Activated CD8-positive, alpha-beta memory T cell treated with anti-CD3 and anti-CD28 coated beads, Interleukin-2, amount 50 U/mL, for 1 hour (primary cell): ENCODE measurements around the gene POLR1F.
"Not testable (repeated sequence)": the region's sequence is repeated elsewhere in the genome, so short reads cannot be mapped to it uniquely, and the experiment has no call there.

ENCODE experiments used
- DNase-seq: peaks from one replicate; pipeline ENCODE4 v3.0.0-alpha.2; 2020; ENCODE audit errors: extremely low read depth

Gene POLR1F, protein sequence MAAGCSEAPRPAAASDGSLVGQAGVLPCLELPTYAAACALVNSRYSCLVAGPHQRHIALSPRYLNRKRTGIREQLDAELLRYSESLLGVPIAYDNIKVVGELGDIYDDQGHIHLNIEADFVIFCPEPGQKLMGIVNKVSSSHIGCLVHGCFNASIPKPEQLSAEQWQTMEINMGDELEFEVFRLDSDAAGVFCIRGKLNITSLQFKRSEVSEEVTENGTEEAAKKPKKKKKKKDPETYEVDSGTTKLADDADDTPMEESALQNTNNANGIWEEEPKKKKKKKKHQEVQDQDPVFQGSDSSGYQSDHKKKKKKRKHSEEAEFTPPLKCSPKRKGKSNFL

DNA sequence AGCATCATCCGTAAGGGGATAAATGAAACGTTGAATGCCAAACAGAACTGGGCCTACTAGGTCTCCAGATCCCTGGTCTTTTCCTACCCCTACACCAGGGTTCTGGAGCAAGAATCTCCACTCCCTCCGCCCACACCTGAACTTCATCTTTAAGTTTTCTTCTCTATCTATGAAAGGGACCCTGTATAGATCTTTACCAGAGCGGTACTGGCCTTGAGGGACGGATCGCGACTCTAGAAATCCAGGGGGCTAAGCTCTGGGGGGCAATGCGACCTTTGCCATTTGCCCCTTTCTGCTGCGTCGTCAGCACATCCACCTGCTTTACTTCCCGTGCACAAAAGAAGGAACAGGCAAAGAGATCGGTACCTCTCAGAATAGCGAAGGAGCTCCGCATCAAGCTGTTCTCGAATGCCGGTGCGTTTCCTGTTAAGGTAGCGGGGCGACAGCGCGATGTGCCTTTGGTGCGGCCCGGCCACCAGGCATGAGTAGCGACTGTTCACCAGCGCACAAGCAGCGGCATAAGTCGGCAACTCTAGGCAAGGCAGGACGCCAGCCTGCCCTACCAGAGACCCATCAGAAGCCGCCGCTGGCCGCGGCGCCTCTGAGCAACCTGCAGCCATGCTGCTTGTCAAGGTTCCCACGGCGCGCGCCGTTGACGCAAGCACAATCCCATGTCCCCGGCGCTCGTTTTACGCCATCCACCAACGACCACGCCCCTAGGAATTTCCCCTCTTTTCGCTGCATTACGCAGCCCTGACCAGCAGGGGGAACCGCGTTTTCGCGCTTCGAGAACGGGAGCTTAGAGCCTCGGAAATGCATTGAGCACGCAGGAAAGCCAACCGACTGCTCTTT lies at the start of gene POLR1F:
POLR1F (minus strand) TSS at position 641 of the 852 bp plus-strand sequence; CDS start at position 620, 21 bp downstream.
- peak; percentile 75 for DNase-seq

DNA sequence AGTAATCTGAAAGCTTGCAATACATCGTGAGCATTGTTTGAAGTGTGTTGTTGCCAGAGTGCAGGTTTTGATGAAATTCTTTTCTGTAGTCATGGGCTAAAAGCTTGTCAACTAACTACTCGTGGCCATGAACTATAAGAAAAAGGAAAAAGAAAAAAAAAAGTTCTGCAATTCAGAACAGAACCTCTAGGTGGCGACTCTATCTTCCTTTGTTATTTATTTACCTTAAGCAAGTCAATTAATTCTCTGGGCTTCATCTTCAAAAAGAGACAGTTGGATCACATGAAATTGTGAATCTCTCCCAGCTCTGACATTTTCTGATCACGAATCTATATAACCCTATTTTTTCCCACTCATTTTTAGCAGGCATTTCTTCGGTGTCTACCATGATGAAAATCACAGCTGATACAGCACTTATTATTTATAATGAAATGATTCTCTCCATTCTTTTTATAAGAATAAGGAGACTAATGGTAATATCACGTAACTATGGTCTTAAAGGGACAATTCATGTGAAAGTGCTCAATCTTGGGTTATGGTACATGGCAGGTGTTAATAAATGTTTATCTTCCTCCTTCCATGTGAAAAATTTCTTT lies 45.8 kb upstream of the POLR1F start:
- no peak for DNase-seq

DNA sequence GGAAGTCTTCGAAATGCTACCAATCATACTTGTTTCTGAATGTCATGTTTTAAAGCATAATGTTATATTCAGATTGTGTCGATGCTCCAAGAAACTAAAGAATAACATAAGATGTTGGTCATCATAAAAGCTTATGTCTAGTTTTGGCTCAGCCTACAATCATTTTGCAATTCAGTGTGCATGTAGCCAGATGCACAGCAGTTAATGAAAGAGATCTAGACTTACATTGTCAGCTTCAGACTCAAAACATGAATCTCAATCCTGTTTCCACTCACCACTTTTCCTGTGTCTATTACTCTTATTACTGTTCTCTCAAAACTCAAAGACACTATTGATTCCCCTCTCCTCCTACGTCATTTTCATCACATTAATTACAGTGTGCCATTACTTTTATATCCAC lies 43.2 kb upstream of the POLR1F start:
- DNase-seq, result no peak

- no peak for DNase-seq
Observed at GRCh38 chr7:19749658-19750057, 40.8 kb upstream of the POLR1F start.

GRCh38 chr7:19747740-19748339 lies 39.0 kb upstream of the POLR1F start:
- DNase-seq, result no peak

DNA sequence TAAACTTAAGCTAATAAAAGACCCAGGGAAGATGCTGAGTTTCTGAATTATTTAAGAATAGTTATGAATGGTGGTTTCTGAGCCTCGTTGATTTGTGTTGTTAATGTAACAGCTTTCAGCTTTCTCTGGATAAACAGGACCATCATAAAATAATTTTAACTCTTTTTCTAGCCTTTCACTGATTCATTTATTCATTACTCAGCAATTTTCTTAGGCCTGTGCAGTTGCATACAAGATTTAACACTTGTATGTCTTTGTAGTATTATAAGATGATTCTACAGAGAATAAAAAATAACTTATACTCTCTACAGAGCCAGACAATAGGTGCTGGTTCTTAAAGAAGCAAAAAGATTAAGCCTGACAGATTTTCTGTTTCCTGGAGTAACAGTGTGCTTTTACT lies 35.2 kb upstream of the POLR1F start:
- DNase-seq, result no peak

GRCh38 chr7:19728716-19729115 lies 19.9 kb upstream of the POLR1F start:
- DNase-seq, result no peak

DNA sequence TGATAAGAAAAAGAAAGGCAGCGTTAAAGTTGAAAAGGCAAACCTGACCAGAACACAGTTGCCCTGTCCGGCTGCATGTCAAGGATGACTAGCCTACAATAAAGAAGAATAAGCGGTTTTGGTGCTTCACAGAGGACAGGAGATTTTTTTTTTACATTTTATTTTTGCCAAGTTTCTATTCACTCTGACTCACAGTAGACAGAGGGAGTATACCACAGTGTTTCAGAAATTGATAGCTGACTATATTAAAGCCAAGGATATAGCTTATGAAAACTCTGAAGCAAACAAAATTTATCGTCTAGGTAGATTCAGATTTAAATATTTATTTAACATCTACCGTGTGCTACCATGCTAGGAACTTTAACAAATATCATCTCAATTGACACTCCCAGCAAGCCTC lies 16.9 kb upstream of the POLR1F start:
- DNase-seq, result no peak

DNA sequence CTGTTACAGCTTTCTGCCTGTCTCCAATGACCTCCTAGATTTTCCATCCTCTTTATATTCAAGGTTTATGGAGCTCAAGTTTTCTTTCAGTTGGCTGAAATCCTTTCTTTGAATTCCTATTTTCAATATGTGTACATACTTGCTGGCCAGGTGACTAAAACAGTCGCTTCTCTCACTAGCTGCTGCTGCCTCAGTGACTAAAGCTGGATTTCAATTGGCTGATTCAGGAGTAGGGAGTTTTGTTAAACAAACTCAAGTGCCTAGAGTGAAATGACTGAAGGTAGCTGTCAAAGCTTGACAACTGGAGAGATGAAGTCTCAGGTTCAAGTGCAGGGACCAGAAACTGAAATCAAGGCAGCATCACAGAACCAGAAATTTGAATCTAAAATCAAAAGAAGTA lies 6.7 kb upstream of the POLR1F start:
- DNase-seq, result no peak

DNA sequence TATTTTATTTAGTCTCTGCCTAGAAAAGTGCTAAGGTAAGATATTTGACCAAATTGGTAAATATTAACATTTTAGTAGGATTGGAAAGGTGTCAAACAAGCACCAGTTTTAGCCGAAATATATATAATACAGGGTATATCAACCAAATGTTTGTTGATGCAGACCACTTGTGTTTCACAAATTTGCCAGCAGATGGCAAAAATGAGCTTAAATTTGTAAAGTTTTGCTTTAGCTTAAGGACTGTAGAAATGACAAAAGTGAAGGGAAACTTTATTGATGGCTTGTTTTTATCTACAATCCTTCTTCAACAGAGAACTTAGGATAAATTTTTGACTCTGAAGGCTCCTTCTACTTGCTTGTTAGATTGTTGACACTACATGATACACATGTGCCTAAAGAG lies 4.8 kb upstream of the POLR1F start:
- no peak for DNase-seq

DNA sequence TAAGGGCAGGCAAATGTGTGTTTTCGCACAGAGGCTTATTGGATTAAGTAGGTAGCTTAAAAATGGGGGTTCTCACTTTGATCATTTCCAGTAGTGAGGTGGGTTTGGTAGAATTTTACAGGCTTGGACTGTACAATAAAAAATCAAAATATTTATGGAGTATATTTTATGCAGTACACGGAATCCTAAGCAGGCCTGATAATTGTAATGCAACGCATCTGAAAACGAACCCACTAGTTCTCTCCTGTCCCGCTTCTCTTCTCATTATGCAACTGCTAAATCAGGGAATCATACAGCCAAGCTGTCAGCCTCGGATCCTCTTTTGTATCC lies 377 bp upstream of the POLR1F start:
- DNase-seq, result no peak

DNA sequence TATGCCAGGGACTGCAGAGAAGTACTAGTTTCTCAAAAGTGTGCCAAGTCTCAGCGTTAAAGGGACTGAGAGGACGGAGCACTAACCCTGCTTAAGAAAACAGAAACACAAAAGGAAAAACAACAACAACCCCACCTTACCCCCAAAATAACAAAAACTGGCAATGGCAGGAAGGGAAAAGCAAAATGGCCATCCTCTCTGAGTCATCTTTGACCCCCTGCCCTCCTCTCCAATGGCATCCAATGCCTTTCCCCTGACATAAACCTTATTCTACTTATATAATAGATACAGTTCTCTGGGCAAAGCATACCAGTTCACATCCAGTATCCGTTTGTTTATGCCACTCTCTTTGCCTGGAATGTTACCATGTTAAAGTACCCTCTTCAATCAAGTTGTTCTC lies 1.6 kb downstream of the POLR1F start:
- no peak for DNase-seq

GRCh38 chr7:19705663-19706062 lies 3.2 kb downstream of the POLR1F start:
- no peak for DNase-seq

DNA sequence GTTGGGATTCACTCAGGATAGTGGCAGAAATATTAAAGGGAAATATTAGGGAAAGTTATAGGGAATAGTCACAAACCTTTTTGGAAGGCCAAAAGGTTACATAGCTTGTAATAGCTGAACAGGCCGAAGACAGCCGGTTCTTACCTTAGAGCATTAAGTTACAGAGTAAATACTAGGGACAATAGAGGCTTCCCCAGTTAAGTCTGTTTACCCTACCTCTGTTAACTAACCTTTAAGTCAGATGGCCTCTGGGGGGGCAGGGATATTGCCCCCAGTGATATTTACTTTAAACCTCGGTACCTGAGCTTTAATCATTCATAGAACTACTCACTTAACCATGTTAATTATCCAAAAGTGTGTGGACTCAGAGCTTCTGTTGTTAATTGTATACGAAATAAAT lies 7.4 kb downstream of the POLR1F start:
- DNase-seq, result no peak

- no peak for DNase-seq
Observed at GRCh38 chr7:19700936-19701335, 7.9 kb downstream of the POLR1F start.

DNA sequence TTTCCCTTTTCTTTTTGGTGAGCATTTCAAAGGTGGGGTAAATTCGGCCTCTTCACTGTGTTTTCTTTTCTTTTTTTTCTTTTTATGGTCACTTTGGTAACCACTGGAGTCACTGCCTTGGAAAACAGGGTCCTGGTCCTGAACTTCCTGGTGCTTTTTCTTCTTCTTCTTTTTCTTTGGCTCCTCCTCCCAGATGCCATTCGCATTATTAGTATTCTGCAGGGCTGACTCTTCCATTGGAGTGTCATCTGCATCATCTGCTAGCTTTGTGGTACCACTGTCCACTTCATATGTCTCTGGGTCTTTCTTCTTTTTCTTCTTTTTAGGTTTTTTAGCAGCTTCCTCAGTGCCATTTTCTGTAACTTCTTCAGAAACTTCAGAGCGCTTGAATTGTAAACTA lies 10.5 kb downstream of the POLR1F start:
- no peak for DNase-seq

GRCh38 chr7:19696926-19697325 lies 11.9 kb downstream of the POLR1F start:
- no peak for DNase-seq

DNA sequence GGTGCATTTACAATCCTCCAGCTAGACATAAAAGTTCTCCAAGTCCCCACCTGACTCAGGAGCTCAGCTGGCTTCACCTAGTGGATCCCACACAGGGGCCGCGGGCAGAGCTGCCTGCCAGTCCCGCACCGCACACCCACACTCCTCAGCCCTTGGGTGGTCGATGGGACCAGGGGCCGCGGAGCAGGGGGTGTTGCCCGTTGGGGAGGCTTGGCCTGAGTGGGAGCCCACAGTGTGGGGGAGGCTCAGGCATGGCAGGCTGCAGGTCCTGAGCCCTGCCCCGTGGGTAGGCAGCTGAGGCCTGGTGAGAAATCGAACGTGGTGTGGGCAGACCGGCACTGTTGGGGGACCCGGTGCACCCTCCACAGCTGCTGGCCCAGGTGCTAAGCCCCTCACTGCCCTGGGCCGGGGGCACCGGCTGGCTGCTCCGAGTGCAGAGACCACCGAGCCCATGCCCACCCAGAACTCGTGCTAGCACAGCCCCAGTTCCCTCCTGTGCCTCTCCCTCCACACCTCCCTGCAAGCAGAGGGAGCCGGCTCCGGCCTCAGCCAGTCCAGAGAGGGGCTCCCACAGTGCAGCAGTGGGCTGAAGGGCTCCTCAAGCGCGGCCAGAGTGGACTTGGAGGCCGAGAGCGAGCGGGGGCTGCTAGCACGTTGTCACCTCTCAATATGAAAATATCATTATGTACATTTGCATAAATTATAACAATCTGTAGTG lies 16.6 kb downstream of the POLR1F start:
- no peak for DNase-seq

DNA sequence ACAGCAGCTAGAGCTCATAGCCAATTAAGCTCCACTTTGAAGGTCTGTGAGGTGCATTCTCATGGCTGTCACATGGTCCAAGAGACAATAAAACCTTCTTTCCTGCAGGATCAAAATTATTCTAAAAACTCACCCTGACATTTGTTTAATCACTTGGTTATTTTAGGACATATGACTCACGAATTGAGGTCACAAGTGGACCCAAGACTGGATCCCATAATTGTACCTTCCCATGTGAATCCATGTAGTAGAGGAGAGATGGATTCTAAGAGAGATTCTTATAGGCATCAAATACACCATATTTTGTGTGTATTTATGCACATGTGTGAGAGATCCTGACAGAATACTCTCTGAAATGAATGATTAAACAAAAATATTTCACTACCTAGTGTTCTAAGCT lies 18.1 kb downstream of the POLR1F start:
- no peak for DNase-seq

DNA sequence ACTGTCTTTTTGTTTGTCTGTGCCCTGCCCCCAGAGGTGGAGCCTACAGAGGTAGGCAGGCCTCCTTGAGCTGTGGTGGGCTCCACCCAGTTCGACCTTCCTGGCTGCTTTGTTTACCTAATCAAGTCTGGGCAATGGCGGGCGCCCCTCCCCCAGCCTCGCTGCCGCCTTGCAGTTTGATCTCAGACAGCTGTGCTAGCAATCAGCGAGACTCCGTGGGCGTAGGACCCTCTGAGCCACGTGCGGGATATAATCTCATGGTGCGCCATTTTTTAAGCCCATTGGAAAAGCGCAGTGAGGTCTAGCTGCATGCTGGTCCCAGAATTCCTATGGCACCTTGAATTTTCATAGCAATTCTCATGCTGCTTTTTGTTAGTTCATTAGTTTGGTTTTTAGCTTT lies 19.7 kb downstream of the POLR1F start:
- DNase-seq, result not testable (repeated sequence)

GRCh38 chr7:19681596-19681995 lies 27.2 kb downstream of the POLR1F start:
- DNase-seq, result no peak

- no peak for DNase-seq
Observed at GRCh38 chr7:19677180-19677579, 31.7 kb downstream of the POLR1F start.
